Natural killer cell (primary cell): Measurements from ENCODE around the gene DPYD. TPM values are rescaled to one million over a fixed set of nuclear protein-coding genes. Genes with fewer than 3 reads are reported as not detected.

Source experiments
- ATAC-seq, 3 donors: fragments of 150-1000 bp in 2 of 3; fragments of 200-7000 bp in 1 of 3; cut with Tn5 transposase; 1 replicate in 1 of 3; 2 replicates in 2 of 3; pipeline ENCODE4 v1.10.0; 2021; ENCODE audit warnings: mild to moderate bottlenecking in 2 of 3, moderate library complexity in 2 of 3
- DNase-seq, 2 donors: peaks; one replicate each; pipeline versions ENCODE4 v3.0.0 to v3.0.0-alpha.2; 2013 to 2021; ENCODE audit warnings: mixed read lengths in 1 of 2
- H3K27ac ChIP-seq: one replicate; pipeline ENCODE4 v1.5.1; 2013; ENCODE audit warnings: mild to moderate bottlenecking, low read length
- H3K27me3 ChIP-seq: one replicate; pipeline ENCODE4 v1.6.1; 2013; ENCODE audit warnings: low read length; ENCODE audit not compliant: control insufficient read depth, insufficient read depth
- H3K36me3 ChIP-seq: one replicate; pipeline ENCODE4 v1.6.1; 2013; ENCODE audit warnings: low read length; ENCODE audit not compliant: control insufficient read depth, insufficient read depth
- H3K4me1 ChIP-seq: one replicate; pipeline ENCODE4 v1.6.1; 2013; ENCODE audit warnings: low read length; ENCODE audit not compliant: control insufficient read depth, insufficient read depth
- H3K4me3 ChIP-seq: one replicate; pipeline ENCODE4 v1.5.1; 2013; ENCODE audit warnings: low read length
- H3K9me3 ChIP-seq: one replicate; pipeline ENCODE4 v1.6.1; 2013; ENCODE audit warnings: low read length; ENCODE audit not compliant: control insufficient read depth, insufficient read depth
- H3K27ac Mint-ChIP-seq, 2 donors: one replicate each; pipeline ENCODE4 v1.8.0; 2022; ENCODE audit warnings: mild to moderate bottlenecking in 2 of 2, mixed read lengths in 2 of 2, moderate library complexity in 1 of 2
- H3K27me3 Mint-ChIP-seq, 2 donors: one replicate each; pipeline ENCODE4 v1.8.0; 2022; ENCODE audit warnings: low read depth in 2 of 2, mixed read lengths in 2 of 2
- H3K36me3 Mint-ChIP-seq: one replicate; pipeline ENCODE4 v1.8.0; 2022; ENCODE audit warnings: mixed read lengths
- H3K4me1 Mint-ChIP-seq, 2 donors: one replicate each; pipeline ENCODE4 v1.8.0; 2022; ENCODE audit warnings: mixed read lengths in 2 of 2
- H3K4me3 Mint-ChIP-seq: one replicate; pipeline ENCODE4 v1.8.0; 2022; ENCODE audit warnings: mild to moderate bottlenecking, moderate library complexity, mixed read lengths
- H3K9me3 Mint-ChIP-seq, 2 donors: one replicate each; pipeline ENCODE4 v1.8.0; 2022; ENCODE audit warnings: mixed read lengths in 2 of 2
- WGBS: methylation state at CpG from one replicate; pipeline ENCODE4 v1.1.7; 2013; ENCODE audit warnings: missing lambda C conversion rate; ENCODE audit not compliant: insufficient coverage; 5-methylcytosine and 5-hydroxymethylcytosine counted together
- intact Hi-C: fragments of 100-400 bp; cut with micrococcal nuclease; formaldehyde crosslinking; loops from one replicate; pipeline ENCODE4 v1.14.2; 2022
- total RNA-seq, 4 donors: library from RNA; stranded (reverse); fragments of 120-200 nt in 1 of 4; gene quantifications; one replicate each; pipeline versions ENCODE4 v1.2.3 to v1.2.4, GENCODE V29; 2013 to 2022
- TF ChIP-seq, protein P1 (sequence below): fragments of 200-600 bp; IDR thresholded peaks from one replicate; pipeline ENCODE4 v1.8.0; 2022; ENCODE audit warnings: antibody characterized with exemption

The DPYD gene
- total RNA-seq, 3 donors from 2014 or later (not counting 1 experiment from before 2014, with no cell fraction given) = 56.6 to 66.7 (median 56.9) TPM

- ATAC-seq (no peak), DNase-seq (no peak)
- H3K36me3 ChIP-seq = no peaks in the 10 kb centered on the region
- Mint-ChIP-seq H3K36me3 (no peaks in the 10 kb centered on the region), H3K27me3 (peaks cover 0 to 3% of the 10 kb centered on the region in 2 donors), H3K4me3 (no peak overlapping the region), H3K4me1 (no peaks in the 10 kb centered on the region), H3K9me3 (peaks cover 10 to 18% of the 10 kb centered on the region in 2 donors), H3K27ac (no peak overlapping the region)
- 84% methylated on average over 7 of the region's 7 CpGs for WGBS
- H3K27ac ChIP-seq = no peak overlapping the region
- no peaks in the 10 kb centered on the region for H3K27me3 ChIP-seq
- H3K4me1 ChIP-seq = no peaks in the 10 kb centered on the region
- no peak overlapping the region for H3K4me3 ChIP-seq
- TF ChIP-seq, protein P1, sequence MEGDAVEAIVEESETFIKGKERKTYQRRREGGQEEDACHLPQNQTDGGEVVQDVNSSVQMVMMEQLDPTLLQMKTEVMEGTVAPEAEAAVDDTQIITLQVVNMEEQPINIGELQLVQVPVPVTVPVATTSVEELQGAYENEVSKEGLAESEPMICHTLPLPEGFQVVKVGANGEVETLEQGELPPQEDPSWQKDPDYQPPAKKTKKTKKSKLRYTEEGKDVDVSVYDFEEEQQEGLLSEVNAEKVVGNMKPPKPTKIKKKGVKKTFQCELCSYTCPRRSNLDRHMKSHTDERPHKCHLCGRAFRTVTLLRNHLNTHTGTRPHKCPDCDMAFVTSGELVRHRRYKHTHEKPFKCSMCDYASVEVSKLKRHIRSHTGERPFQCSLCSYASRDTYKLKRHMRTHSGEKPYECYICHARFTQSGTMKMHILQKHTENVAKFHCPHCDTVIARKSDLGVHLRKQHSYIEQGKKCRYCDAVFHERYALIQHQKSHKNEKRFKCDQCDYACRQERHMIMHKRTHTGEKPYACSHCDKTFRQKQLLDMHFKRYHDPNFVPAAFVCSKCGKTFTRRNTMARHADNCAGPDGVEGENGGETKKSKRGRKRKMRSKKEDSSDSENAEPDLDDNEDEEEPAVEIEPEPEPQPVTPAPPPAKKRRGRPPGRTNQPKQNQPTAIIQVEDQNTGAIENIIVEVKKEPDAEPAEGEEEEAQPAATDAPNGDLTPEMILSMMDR = no peak
- H3K9me3 ChIP-seq = peaks cover 4% of the 10 kb centered on the region
- intact Hi-C loops = no loop called here
These were observed 876.6 kb downstream of the DPYD start for GRCh38 chr1:97044159-97044760.

- H3K27me3 Mint-ChIP-seq = no peaks in the 10 kb centered on the region
- H3K36me3 Mint-ChIP-seq = no peaks in the 10 kb centered on the region
- Histone ChIP-seq H3K27me3 (no peaks in the 10 kb centered on the region), H3K4me1 (no peaks in the 10 kb centered on the region), H3K9me3 (peaks cover 4% of the 10 kb centered on the region), H3K4me3 (no peak overlapping the region), H3K27ac (no peak overlapping the region), H3K36me3 (no peaks in the 10 kb centered on the region)
- 78% methylated on average over 1 of the region's 1 CpG for WGBS
- intact Hi-C loops = no loop called here
- H3K4me1 Mint-ChIP-seq = no peaks in the 10 kb centered on the region
- TF ChIP-seq, protein P1 = no peak
- ATAC-seq = no peak
- H3K4me3 Mint-ChIP-seq = no peak overlapping the region
- H3K9me3 Mint-ChIP-seq = peaks cover 15% of the 10 kb centered on the region in 2 donors
- H3K27ac Mint-ChIP-seq = no peak overlapping the region
- DNase-seq = no peak
These were observed 878.3 kb downstream of the DPYD start for GRCh38 chr1:97042551-97042950.

- no peaks in the 10 kb centered on the region for H3K27me3 ChIP-seq
- H3K9me3 Mint-ChIP-seq = peaks cover 15% of the 10 kb centered on the region in 2 donors
- intact Hi-C loops = no loop called here
- 62% methylated on average over 2 of the region's 2 CpGs for WGBS
- no peaks in the 10 kb centered on the region for H3K36me3 ChIP-seq
- DNase-seq (no peak), ATAC-seq (no peak)
- no peaks in the 10 kb centered on the region for H3K27me3 Mint-ChIP-seq
- TF ChIP-seq, protein P1 = no peak
- H3K36me3 Mint-ChIP-seq = no peaks in the 10 kb centered on the region
- H3K4me1 Mint-ChIP-seq = no peaks in the 10 kb centered on the region
- H3K9me3 ChIP-seq = peaks cover 4% of the 10 kb centered on the region
- H3K4me3 ChIP-seq = no peak overlapping the region
- no peaks in the 10 kb centered on the region for H3K4me1 ChIP-seq
- no peak overlapping the region for H3K27ac ChIP-seq
- no peak overlapping the region for H3K27ac Mint-ChIP-seq
- no peak overlapping the region for H3K4me3 Mint-ChIP-seq
These were observed 879.8 kb downstream of the DPYD start for GRCh38 chr1:97041026-97041425.

- Mint-ChIP-seq H3K27ac (no peak overlapping the region), H3K9me3 (peaks cover 14 to 15% of the 10 kb centered on the region in 2 donors), H3K4me3 (no peak overlapping the region), H3K36me3 (no peaks in the 10 kb centered on the region), H3K27me3 (no peaks in the 10 kb centered on the region), H3K4me1 (no peaks in the 10 kb centered on the region)
- peaks cover 3% of the 10 kb centered on the region for H3K9me3 ChIP-seq
- no peak overlapping the region for H3K4me3 ChIP-seq
- no peaks in the 10 kb centered on the region for H3K36me3 ChIP-seq
- DNase-seq (no peak), ATAC-seq (no peak)
- H3K27me3 ChIP-seq = no peaks in the 10 kb centered on the region
- WGBS = 78% methylated on average over 3 of the region's 4 CpGs
- no peaks in the 10 kb centered on the region for H3K4me1 ChIP-seq
- intact Hi-C loops = no loop called here
- TF ChIP-seq, protein P1 = no peak
- no peak overlapping the region for H3K27ac ChIP-seq
These were observed 882.4 kb downstream of the DPYD start for GRCh38 chr1:97038410-97038809.
